Vagina (tissue), 2 donors: ENCODE data around the gene ENAH. TPM values are rescaled to one million over a fixed set of nuclear protein-coding genes. Genes with fewer than 3 reads are reported as not detected.

ENCODE experiments used
- DNase-seq, 2 donors: peaks; one replicate each; pipeline ENCODE4 v3.0.0-alpha.2; 2017; ENCODE audit errors: extremely low spot score in 2 of 2
- H3K27ac ChIP-seq: fragments of 200-600 bp; sonication (generic); one replicate; pipeline ENCODE4 v1.5.1; 2019
- H3K27me3 ChIP-seq: fragments of 200-600 bp; sonication (generic); one replicate; pipeline ENCODE4 v1.5.1; 2019
- H3K36me3 ChIP-seq, 2 donors: fragments of 200-600 bp; sonication (generic); one replicate each; pipeline ENCODE4 v1.5.1; 2017 to 2019
- H3K4me1 ChIP-seq: fragments of 200-600 bp; sonication (generic); one replicate; pipeline ENCODE4 v1.5.1; 2019
- H3K4me3 ChIP-seq, 2 donors: fragments of 200-600 bp; sonication (generic); 1 replicate in 1 of 2; 2 replicates in 1 of 2; pipeline ENCODE4 v1.5.1; 2016 to 2019
- H3K9me3 ChIP-seq: fragments of 200-600 bp; sonication (generic); one replicate; pipeline ENCODE4 v1.5.1; 2019
- CTCF ChIP-seq, 3 experiments: fragments of 450-650 bp in 2 of 3; fragments of 200-600 bp in 1 of 3; sonication (generic) in 1 of 3; IDR thresholded peaks; one replicate each; pipeline ENCODE4 v1.5.1; 2017 to 2019; ENCODE audit warnings: antibody characterized with exemption in 3 of 3, mild to moderate bottlenecking in 2 of 3, moderate library complexity in 2 of 3
- POLR2A ChIP-seq, 2 donors: fragments of 450-650 bp; IDR thresholded peaks; one replicate each; pipeline ENCODE4 v1.6.1; 2017; ENCODE audit warnings: antibody characterized with exemption in 2 of 2, mild to moderate bottlenecking in 2 of 2, moderate library complexity in 2 of 2
- POLR2AphosphoS5 ChIP-seq, 2 donors: sonication (generic); formaldehyde crosslinking; IDR thresholded peaks; one replicate each; pipeline ENCODE4 v1.9.0; 2017; ENCODE audit warnings: antibody characterized with exemption in 2 of 2, mild to moderate bottlenecking in 2 of 2, low read depth in 1 of 2; ENCODE audit not compliant: insufficient read depth in 1 of 2
- intact Hi-C: fragments of 100-400 bp; cut with DNase I; formaldehyde crosslinking; loops from one replicate; pipeline ENCODE4 v1.15.1; 2023
- total RNA-seq: library from RNA; depleted of rRNA; stranded (reverse); fragments of >200 nt; gene quantifications from one replicate; pipeline ENCODE4 v1.2.3, GENCODE V29; 2016

Gene ENAH
- total RNA-seq, 1 donor from 2014 or later: 62.4 TPM

- H3K4me1 ChIP-seq: no peaks in the 10 kb centered on the region
- no peak overlapping the region for H3K27ac ChIP-seq
- TF ChIP-seq POLR2AphosphoS5 (IDR thresholded peaks at IDR 0.05; ENCODE audit: insufficient read depth in 1 of 2, low read depth in 1 of 2) (no peak), CTCF (IDR thresholded peaks at IDR 0.05) (no peak), POLR2A (IDR thresholded peaks at IDR 0.05) (no peak)
- no peak overlapping the region for H3K4me3 ChIP-seq
- H3K27me3 ChIP-seq: no peaks in the 10 kb centered on the region
- DNase-seq: no peak
- H3K9me3 ChIP-seq: no peaks in the 10 kb centered on the region
- no peaks in the 10 kb centered on the region for H3K36me3 ChIP-seq
- intact Hi-C loops: no loop called here
Observed at GRCh38 chr1:225532240-225532944, 120.5 kb downstream of the ENAH start.

GRCh38 chr1:225529726-225530125 lies 123.2 kb downstream of the ENAH start:
- TF ChIP-seq POLR2AphosphoS5 (IDR thresholded peaks at IDR 0.05; ENCODE audit: insufficient read depth in 1 of 2, low read depth in 1 of 2) (no peak), CTCF (IDR thresholded peaks at IDR 0.05) (no peak)
- no peaks in the 10 kb centered on the region for H3K4me1 ChIP-seq
- intact Hi-C loops: no loop called here
- no peaks in the 10 kb centered on the region for H3K27me3 ChIP-seq
- no peaks in the 10 kb centered on the region for H3K36me3 ChIP-seq
- no peak for DNase-seq
- H3K9me3 ChIP-seq: no peaks in the 10 kb centered on the region
- no peak overlapping the region for H3K27ac ChIP-seq
- H3K4me3 ChIP-seq: no peak overlapping the region

- Histone ChIP-seq H3K4me1 (no peaks in the 10 kb centered on the region), H3K36me3 (no peaks in the 10 kb centered on the region), H3K27ac (no peak overlapping the region), H3K27me3 (no peaks in the 10 kb centered on the region), H3K9me3 (no peaks in the 10 kb centered on the region), H3K4me3 (no peak overlapping the region)
- intact Hi-C loops: no loop called here
- no peak for DNase-seq
- no peak for TF ChIP-seq POLR2AphosphoS5 (IDR thresholded peaks at IDR 0.05; ENCODE audit: insufficient read depth in 1 of 2, low read depth in 1 of 2)
- TF ChIP-seq POLR2A (IDR thresholded peaks at IDR 0.05): no peak
- TF ChIP-seq CTCF (IDR thresholded peaks at IDR 0.05): no peak
Observed at GRCh38 chr1:225527575-225527974, 125.3 kb downstream of the ENAH start.

GRCh38 chr1:225526878-225527277 lies 126.0 kb downstream of the ENAH start:
- H3K4me3 ChIP-seq: no peak overlapping the region
- TF ChIP-seq POLR2A (IDR thresholded peaks at IDR 0.05): no peak
- no peak for TF ChIP-seq POLR2AphosphoS5 (IDR thresholded peaks at IDR 0.05; ENCODE audit: insufficient read depth in 1 of 2, low read depth in 1 of 2)
- TF ChIP-seq CTCF (IDR thresholded peaks at IDR 0.05): no peak
- intact Hi-C loops: no loop called here

GRCh38 chr1:225525377-225525776 lies 127.5 kb downstream of the ENAH start:
- no peak overlapping the region for H3K4me3 ChIP-seq
- TF ChIP-seq CTCF (IDR thresholded peaks at IDR 0.05) (no peak), POLR2A (IDR thresholded peaks at IDR 0.05) (no peak), POLR2AphosphoS5 (IDR thresholded peaks at IDR 0.05; ENCODE audit: insufficient read depth in 1 of 2, low read depth in 1 of 2) (no peak)
- no peaks in the 10 kb centered on the region for H3K9me3 ChIP-seq
- no peaks in the 10 kb centered on the region for H3K36me3 ChIP-seq
- intact Hi-C loops: no loop called here
- no peaks in the 10 kb centered on the region for H3K4me1 ChIP-seq
- H3K27me3 ChIP-seq: no peaks in the 10 kb centered on the region
- no peak for DNase-seq
- H3K27ac ChIP-seq: no peak overlapping the region

More at GRCh38 chr1:225526878-225527277, 126.0 kb downstream of the ENAH start:
- Histone ChIP-seq H3K4me1 (no peaks in the 10 kb centered on the region), H3K27me3 (no peaks in the 10 kb centered on the region), H3K9me3 (no peaks in the 10 kb centered on the region), H3K27ac (no peak overlapping the region), H3K36me3 (no peaks in the 10 kb centered on the region)
- DNase-seq: no peak
